Bronchial epithelial cell (primary cell): ENCODE data around the gene STRA8. TPM values are rescaled to one million over a fixed set of nuclear protein-coding genes. Genes with fewer than 3 reads are reported as not detected.

ENCODE experiments used
- DNase-seq: peaks from one replicate; pipeline ENCODE4 v3.0.0-alpha.2; 2010; ENCODE audit warnings: low read depth
- FAIRE-seq: peaks from 2 replicates; lab custom pipeline; 2011; peaks lifted over from hg19 to GRCh38; lab: Jason Lieb, UNC
- H3K27me3 ChIP-seq: 2 replicates; pipeline ENCODE4 v1.5.1; 2011; ENCODE audit warnings: low read length; ENCODE audit not compliant: control insufficient read depth, insufficient read depth
- H3K36me3 ChIP-seq: 2 replicates; pipeline ENCODE4 v1.5.1; 2011; ENCODE audit warnings: low read length; ENCODE audit not compliant: control insufficient read depth, insufficient read depth
- H3K4me3 ChIP-seq: 2 replicates; pipeline ENCODE4 v1.5.1; 2011; ENCODE audit warnings: mild to moderate bottlenecking, low read depth, low read length, control low read depth
- CTCF ChIP-seq: IDR thresholded peaks from 2 replicates; pipeline ENCODE4 v1.5.1; 2011; ENCODE audit warnings: mild to moderate bottlenecking, moderate library complexity, low read length, control low read depth, inconsistent platforms; ENCODE audit not compliant: insufficient read depth, severe bottlenecking
- total RNA-seq: library from RNA; depleted of rRNA; stranded (reverse); fragments of >200 nt; gene quantifications from 2 replicates; pipeline ENCODE4 v1.2.1, GENCODE V29; 2014

STRA8 gene
- total RNA-seq, 1 donor from 2014 or later, result not detected

- H3K27me3 ChIP-seq, result no peaks in the 10 kb centered on the region
- no peak overlapping the region for H3K4me3 ChIP-seq
- FAIRE-seq (no peak), DNase-seq (no peak)
- no peak for TF ChIP-seq CTCF
- H3K36me3 ChIP-seq, result no peaks in the 10 kb centered on the region
Measured at GRCh38 chr7:135258585-135258984, 24.9 kb downstream of the STRA8 start.

DNA sequence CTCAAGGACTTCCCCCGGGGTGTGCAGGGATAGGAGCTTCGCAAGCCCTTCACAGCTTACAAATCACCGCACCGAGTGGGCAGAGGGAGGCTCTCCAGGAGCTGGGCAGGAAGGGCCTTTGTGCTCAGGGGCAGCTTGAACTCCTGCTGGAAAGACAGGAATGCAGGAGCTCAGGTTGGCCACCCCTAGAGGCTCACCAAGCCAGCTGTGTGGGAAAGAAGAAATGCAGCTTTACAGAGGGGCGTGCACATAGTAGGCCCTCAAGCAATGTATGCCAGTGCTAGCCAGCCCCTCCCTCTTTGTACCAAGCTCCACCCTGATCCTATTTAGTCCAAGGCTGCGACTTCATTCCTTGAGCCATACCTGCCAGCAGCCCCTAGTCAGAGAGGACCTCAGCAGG, 26.1 kb downstream of the STRA8 start:
- H3K4me3 ChIP-seq, result no peak overlapping the region
- no peak for TF ChIP-seq CTCF
- no peaks in the 10 kb centered on the region for H3K36me3 ChIP-seq
- no peaks in the 10 kb centered on the region for H3K27me3 ChIP-seq
- FAIRE-seq, result no peak
- no peak for DNase-seq

- H3K27me3 ChIP-seq, result no peaks in the 10 kb centered on the region
- FAIRE-seq (no peak), DNase-seq (no peak)
- no peak overlapping the region for H3K4me3 ChIP-seq
- no peak for TF ChIP-seq CTCF
- H3K36me3 ChIP-seq, result no peaks in the 10 kb centered on the region
Measured at GRCh38 chr7:135260470-135260869, 26.8 kb downstream of the STRA8 start.

DNA sequence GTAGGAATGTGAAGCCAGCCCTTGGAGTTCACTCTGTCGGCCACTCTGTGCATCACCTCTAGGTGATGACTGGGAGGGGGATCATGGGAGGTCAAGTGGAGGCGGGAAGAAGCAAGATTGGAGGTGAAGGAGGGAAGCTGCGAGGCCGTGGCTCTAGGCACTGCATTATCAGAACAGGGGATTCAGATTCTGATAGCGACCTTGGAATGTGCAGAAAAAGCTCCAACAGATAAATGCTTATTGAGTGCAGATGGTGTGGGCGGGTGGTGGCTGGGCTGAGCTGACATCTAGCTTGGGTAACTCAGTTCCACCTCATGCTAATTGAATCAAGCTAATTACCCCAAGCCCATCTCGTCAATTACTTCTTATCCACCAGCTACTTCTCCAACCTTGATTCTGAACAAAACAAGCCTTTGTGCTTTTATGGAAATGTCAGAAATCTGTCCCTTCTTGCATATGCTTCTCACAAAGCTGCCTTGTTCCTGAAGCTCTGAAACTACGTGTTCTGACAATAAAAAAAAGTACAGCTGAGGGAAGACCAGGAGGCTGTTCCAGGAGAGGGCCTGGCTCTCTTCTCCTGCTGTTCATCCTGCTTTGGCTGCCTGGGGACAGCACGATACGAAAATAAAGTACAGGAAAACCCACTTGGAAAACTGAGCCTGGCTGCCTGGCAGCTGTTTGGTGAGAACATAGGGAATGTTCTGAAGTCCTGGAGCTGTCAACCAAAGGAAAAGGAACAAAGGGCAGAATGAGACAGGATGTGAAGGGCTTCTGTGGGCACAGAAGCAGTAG, 27.5 kb downstream of the STRA8 start:
- Histone ChIP-seq H3K27me3 (no peaks in the 10 kb centered on the region), H3K4me3 (no peak overlapping the region), H3K36me3 (no peaks in the 10 kb centered on the region)
- no peak for TF ChIP-seq CTCF
- DNase-seq, result no peak
- FAIRE-seq, result no peak

GRCh38 chr7:135262623-135263320, 29.1 kb downstream of the STRA8 start:
- no peak for FAIRE-seq

More at GRCh38 chr7:135262623-135263320, 29.1 kb downstream of the STRA8 start:
- H3K4me3 ChIP-seq, result no peak overlapping the region
- DNase-seq, result no peak
- no peak for TF ChIP-seq CTCF
- no peaks in the 10 kb centered on the region for H3K36me3 ChIP-seq
- no peaks in the 10 kb centered on the region for H3K27me3 ChIP-seq
